GM18502 (cell line): ENCODE data around the gene CFAP299.

ENCODE experiments used
- ATAC-seq: cut with Tn5 transposase; IDR thresholded peaks from one replicate; pipeline ENCODE4 v1.9.1; 2021; ENCODE audit warnings: mild to moderate bottlenecking; ENCODE audit not compliant: unreplicated experiment, poor library complexity

Gene CFAP299

DNA sequence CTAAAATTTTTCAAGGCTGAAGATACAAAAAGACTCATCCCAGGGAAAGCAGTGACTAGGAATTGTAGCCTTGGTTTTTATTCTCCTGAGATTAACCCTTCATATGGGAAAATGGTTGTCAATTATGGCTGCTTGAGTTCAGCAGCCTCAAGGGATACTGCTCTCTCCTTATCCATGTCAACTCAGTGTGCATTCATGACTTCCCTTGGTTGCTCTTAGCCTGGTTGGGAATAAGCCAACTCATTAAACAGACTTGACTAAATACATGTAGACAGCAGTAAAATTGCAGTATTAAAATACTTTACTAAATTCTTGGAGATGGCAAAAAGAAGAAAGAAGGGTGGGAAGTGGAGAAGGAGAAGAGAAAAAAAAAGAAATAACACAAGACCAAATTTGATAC lies 650.5 kb downstream of the CFAP299 start:
- no peak for ATAC-seq

DNA sequence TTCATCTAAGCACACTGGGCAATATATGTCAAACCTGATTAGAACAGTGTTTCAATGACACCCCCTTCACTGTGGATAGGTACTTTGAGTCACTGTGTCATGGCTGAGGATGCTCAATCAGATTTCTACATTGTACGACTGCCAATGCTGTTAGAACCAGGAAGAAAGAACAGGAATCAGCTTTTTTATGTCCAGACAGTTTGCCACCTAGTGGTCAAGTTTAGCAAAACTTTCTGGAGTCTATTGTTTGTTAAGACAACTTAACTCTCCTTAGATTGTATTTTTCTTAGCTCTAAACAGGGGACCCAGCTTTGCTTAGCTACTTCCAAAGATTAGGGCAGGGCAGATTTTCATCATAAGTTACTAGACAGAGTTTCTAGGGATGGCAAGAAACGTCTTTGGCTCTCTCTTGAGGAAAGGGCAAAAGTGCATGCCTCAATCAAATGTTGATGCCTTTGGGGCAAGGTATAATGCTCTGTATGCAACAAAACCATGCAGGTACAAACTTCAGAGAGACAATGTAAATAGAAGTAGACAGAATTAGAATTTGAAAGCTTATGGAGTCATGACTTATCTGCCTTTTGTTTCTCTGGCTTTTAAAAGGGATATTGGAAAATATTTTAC lies 654.5 kb downstream of the CFAP299 start:
- peak; percentile 92 for ATAC-seq

- no peak for ATAC-seq
These were observed 655.3 kb downstream of the CFAP299 start for GRCh38 chr4:80990851-80991250.

- ATAC-seq: no peak
These were observed 664.4 kb downstream of the CFAP299 start for GRCh38 chr4:80999943-81000342.

DNA sequence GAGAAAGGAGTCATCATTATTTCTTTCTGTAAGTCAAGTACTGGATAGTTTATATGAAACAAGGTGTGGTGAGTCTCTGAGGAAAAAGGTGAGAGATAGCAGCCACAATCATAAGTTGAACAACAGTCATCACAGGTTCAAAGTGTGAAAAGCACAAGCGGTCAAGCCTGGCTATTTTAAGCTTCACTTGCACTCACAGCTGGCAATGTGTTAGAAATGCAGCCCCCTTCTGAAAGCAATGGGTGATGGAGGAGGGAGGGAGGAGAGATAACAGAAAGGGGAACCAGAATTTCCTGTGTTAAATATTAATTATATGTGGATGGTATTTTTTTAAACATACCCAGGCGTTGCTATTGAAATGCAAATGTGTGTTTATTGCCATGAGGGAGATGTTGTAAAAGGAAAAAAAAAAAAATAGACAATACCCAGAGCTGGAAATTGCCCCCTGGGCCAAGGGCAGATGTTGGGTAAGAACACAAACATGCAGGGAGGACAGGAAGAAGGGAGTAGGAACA lies 668.1 kb downstream of the CFAP299 start:
- ATAC-seq: peak; percentile 91

DNA sequence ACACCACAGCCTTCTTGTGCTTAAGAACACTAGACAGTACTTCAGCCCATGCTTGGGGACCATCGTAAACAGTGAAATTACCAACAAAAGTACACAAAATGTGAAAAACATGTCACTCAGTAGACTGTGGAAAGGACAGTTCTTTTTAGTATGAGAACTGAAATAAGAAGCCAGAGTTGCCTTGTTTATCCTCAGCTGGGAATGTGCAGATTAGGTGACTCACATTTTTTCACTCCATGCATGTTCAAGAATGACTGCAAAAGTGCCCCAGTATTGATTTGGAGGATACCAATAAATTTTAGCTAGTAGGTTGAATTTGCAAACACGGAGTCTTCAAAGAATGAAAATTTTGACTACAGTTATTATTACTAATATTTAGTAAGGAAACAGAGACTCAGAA lies 671.9 kb downstream of the CFAP299 start:
- no peak for ATAC-seq
